Esophagus muscularis mucosa (tissue), 3 donors: ENCODE measurements around the gene RETREG2.

Experiments used
- POLR2A ChIP-seq: fragments of 450-650 bp; IDR thresholded peaks from one replicate; pipeline ENCODE4 v1.6.1; 2017; ENCODE audit warnings: antibody characterized with exemption, moderate library complexity, mild to moderate bottlenecking, low read depth
- TF ChIP-seq, protein P1 (sequence below), 3 experiments: fragments of 200-600 bp in 2 of 3; fragments of 450-650 bp in 1 of 3; sonication (generic) in 2 of 3; IDR thresholded peaks; one replicate each; pipeline ENCODE4 v1.5.1; 2017 to 2019; ENCODE audit warnings: antibody characterized with exemption in 3 of 3, mild to moderate bottlenecking in 2 of 3, moderate library complexity in 1 of 3

- TF ChIP-seq, protein P1, sequence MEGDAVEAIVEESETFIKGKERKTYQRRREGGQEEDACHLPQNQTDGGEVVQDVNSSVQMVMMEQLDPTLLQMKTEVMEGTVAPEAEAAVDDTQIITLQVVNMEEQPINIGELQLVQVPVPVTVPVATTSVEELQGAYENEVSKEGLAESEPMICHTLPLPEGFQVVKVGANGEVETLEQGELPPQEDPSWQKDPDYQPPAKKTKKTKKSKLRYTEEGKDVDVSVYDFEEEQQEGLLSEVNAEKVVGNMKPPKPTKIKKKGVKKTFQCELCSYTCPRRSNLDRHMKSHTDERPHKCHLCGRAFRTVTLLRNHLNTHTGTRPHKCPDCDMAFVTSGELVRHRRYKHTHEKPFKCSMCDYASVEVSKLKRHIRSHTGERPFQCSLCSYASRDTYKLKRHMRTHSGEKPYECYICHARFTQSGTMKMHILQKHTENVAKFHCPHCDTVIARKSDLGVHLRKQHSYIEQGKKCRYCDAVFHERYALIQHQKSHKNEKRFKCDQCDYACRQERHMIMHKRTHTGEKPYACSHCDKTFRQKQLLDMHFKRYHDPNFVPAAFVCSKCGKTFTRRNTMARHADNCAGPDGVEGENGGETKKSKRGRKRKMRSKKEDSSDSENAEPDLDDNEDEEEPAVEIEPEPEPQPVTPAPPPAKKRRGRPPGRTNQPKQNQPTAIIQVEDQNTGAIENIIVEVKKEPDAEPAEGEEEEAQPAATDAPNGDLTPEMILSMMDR (IDR thresholded peaks at IDR 0.05) = no peak
- TF ChIP-seq POLR2A = no peak
Measured at GRCh38 chr2:219209236-219210195, 31.4 kb downstream of the RETREG2 start.
